ENCODE results near the gene NUP210L. TPM values are rescaled to one million over a fixed set of nuclear protein-coding genes. Genes with fewer than 3 reads are reported as not detected.

Gene NUP210L
- total and polyA plus RNA-seq, 9 of the 15 experiments (the other 6 are each of a cell fraction or from before 2014, with no cell fraction given), result 0.01 to 0.04 TPM; not detected in 7

GRCh38 chr1:154178911-154179811 is 24.3 kb upstream of the NUP210L start (continued):
- TF ChIP-seq CEBPZ (IDR thresholded peaks at IDR 0.05; ENCODE audit: borderline replicate concordance, low read depth, low read length) (no peak), ZEB2 (IDR thresholded peaks at IDR 0.05) (0 out of 2 replicates have a peak, but pooled peaks have one; percentile 26), ZNF609 (CRISPR knock-in tag; IDR thresholded peaks at IDR 0.05; ENCODE audit: borderline replicate concordance) (no peak), ZNF224 (CRISPR knock-in tag; IDR thresholded peaks at IDR 0.05) (no peak), DPF2 (IDR thresholded peaks at IDR 0.05) (peak; percentile 35; the same call in 1 of the 2 replicates), U2AF1 (optimal IDR thresholded peaks at IDR 0.05; ENCODE audit: low read depth, low read length) (no peak), HES1 (IDR thresholded peaks at IDR 0.05; ENCODE audit: low read depth) (no peak), ZNF395 (CRISPR knock-in tag; IDR thresholded peaks at IDR 0.05) (no peak), ZNF121 (CRISPR knock-in tag; conservative IDR thresholded peaks at IDR 0.05) (no peak)

Measured in K562 (cell line).